Sigmoid colon (tissue), 7 donors: ENCODE results near the gene GAMT. TPM values are rescaled to one million over a fixed set of nuclear protein-coding genes. Genes with fewer than 3 reads are reported as not detected.
A peak's percentile ranks its signal among the peaks of the same experiment; 100 is the strongest.

ENCODE experiments used
- DNase-seq: peaks from one replicate; pipeline ENCODE4 v3.0.0-alpha.2; 2019
- H3K27ac ChIP-seq, 4 donors: fragments of 200-600 bp; sonication (generic); one replicate each; pipeline ENCODE4 v1.5.1; 2016 to 2019; ENCODE audit warnings: mild to moderate bottlenecking in 1 of 4
- H3K27me3 ChIP-seq, 3 donors: fragments of 200-600 bp; sonication (generic); one replicate each; pipeline ENCODE4 v1.5.1; 2019; ENCODE audit warnings: mild to moderate bottlenecking in 1 of 3
- H3K36me3 ChIP-seq, 4 donors: fragments of 200-600 bp; sonication (generic); one replicate each; pipeline ENCODE4 v1.5.1; 2016 to 2019
- H3K4me1 ChIP-seq, 4 donors: fragments of 200-600 bp; sonication (generic); one replicate each; pipeline ENCODE4 v1.5.1; 2017 to 2019
- H3K4me3 ChIP-seq, 4 donors: fragments of 200-600 bp; sonication (generic); one replicate each; pipeline ENCODE4 v1.5.1; 2017 to 2019; ENCODE audit warnings: mild to moderate bottlenecking in 2 of 4, moderate library complexity in 1 of 4
- H3K9me3 ChIP-seq, 4 donors: fragments of 200-600 bp in 3 of 4; sonication (generic) in 3 of 4; one replicate each; pipeline versions ENCODE4 v1.5.1 to v1.6.1; 2013 to 2019
- CTCF ChIP-seq, 4 experiments: fragments of 450-650 bp in 3 of 4; fragments of 200-600 bp in 1 of 4; IDR thresholded peaks; one replicate each; pipeline ENCODE4 v1.5.1; 2016 to 2019; ENCODE audit warnings: antibody characterized with exemption in 4 of 4, mild to moderate bottlenecking in 3 of 4, moderate library complexity in 2 of 4
- EP300 ChIP-seq, 4 donors: sonication (generic); formaldehyde crosslinking; IDR thresholded peaks; one replicate each; pipeline ENCODE4 v1.6.1; 2017; ENCODE audit warnings: antibody characterized with exemption in 4 of 4
- POLR2A ChIP-seq, 2 donors: fragments of 450-650 bp; IDR thresholded peaks; one replicate each; pipeline ENCODE4 v1.6.1; 2016; ENCODE audit warnings: antibody characterized with exemption in 2 of 2, mild to moderate bottlenecking in 2 of 2, moderate library complexity in 2 of 2
- POLR2AphosphoS5 ChIP-seq, 4 donors: sonication (generic); formaldehyde crosslinking; IDR thresholded peaks; one replicate each; pipeline ENCODE4 v1.6.1; 2017; ENCODE audit warnings: antibody characterized with exemption in 4 of 4
- WGBS, 2 donors: extraction: QIAGEN DNeasy Blood & Tissue Kit; methylation state at CpG; one replicate each; pipeline ENCODE4 v1.1.7; 2013; 5-methylcytosine and 5-hydroxymethylcytosine counted together
- intact Hi-C: fragments of 100-400 bp; cut with DNase I; formaldehyde crosslinking; loops from one replicate; pipeline ENCODE4 v1.15.1; 2023
- polyA plus RNA-seq, 3 donors: library from polyadenylated mRNA; stranded (reverse); fragments of 200-250 nt; gene quantifications; one replicate each; pipeline ENCODE4 v1.2.3, GENCODE V29; 2013
- total RNA-seq, 4 donors: library from RNA; depleted of rRNA; stranded (reverse); fragments of >200 nt; gene quantifications; one replicate each; pipeline ENCODE4 v1.1.0, GENCODE V29; 2016
- donor health status: healthy with polysubstance abuse.
- donor health status: Bipolar disorder and iron deficiency.
- donor health status: healthy.

The GAMT gene
- total and polyA plus RNA-seq, 7 donors = 1.8 to 16.6 (median 7.8) TPM

- Histone ChIP-seq H3K27ac (peak overlapping the region; percentile 49 to 77 (median 69)), H3K27me3 (no peaks in the 10 kb centered on the region), H3K4me1 (peaks cover 0 to 12% (median 10%) of the 10 kb centered on the region in 4 donors), H3K36me3 (peaks cover 15 to 68% (median 38%) of the 10 kb centered on the region in 4 donors), H3K9me3 (no peaks in the 10 kb centered on the region), H3K4me3 (no peak overlapping the region)
- no peak for DNase-seq
- TF ChIP-seq POLR2A (IDR thresholded peaks at IDR 0.05) (no peak), EP300 (IDR thresholded peaks at IDR 0.05) (no peak), POLR2AphosphoS5 (IDR thresholded peaks at IDR 0.05) (no peak)
- WGBS, 2 donors = 81 to 84% methylated on average over 12 of the region's 12 CpGs
- intact Hi-C loops = no loop called here
These were observed 27.1 kb downstream of the GAMT start for GRCh38 chr19:1374250-1374577.

GRCh38 chr19:1373534-1374249 is 27.6 kb downstream of the GAMT start:
- TF ChIP-seq CTCF (IDR thresholded peaks at IDR 0.05) (no peak), POLR2AphosphoS5 (IDR thresholded peaks at IDR 0.05) (no peak)
- 76 to 81% methylated on average over 22 of the region's 22 CpGs for WGBS, 2 donors
- H3K36me3 ChIP-seq = peaks cover 18 to 73% (median 40%) of the 10 kb centered on the region in 4 donors

GRCh38 chr19:1373042-1373533 is 28.3 kb downstream of the GAMT start:
- 90% methylated on average over 20 of the region's 20 CpGs for WGBS, 2 donors
- no peak for TF ChIP-seq EP300 (IDR thresholded peaks at IDR 0.05)
- no peak for TF ChIP-seq CTCF (IDR thresholded peaks at IDR 0.05)
- TF ChIP-seq POLR2A (IDR thresholded peaks at IDR 0.05) = no peak
- TF ChIP-seq POLR2AphosphoS5 (IDR thresholded peaks at IDR 0.05) = no peak
- Histone ChIP-seq H3K36me3 (peaks cover 18 to 77% (median 42%) of the 10 kb centered on the region in 4 donors), H3K27me3 (no peaks in the 10 kb centered on the region), H3K4me1 (peaks cover 0 to 12% (median 10%) of the 10 kb centered on the region in 4 donors), H3K9me3 (no peaks in the 10 kb centered on the region), H3K27ac (peak overlapping the region; percentile 49 to 77 (median 69)), H3K4me3 (no peak overlapping the region)
- no peak for DNase-seq
- intact Hi-C loops = no loop called here

More at GRCh38 chr19:1373534-1374249, 27.6 kb downstream of the GAMT start:
- H3K9me3 ChIP-seq = no peaks in the 10 kb centered on the region
- H3K4me3 ChIP-seq = no peak overlapping the region
- intact Hi-C loops = no loop called here
- H3K27me3 ChIP-seq = no peaks in the 10 kb centered on the region
- peaks cover 0 to 12% (median 10%) of the 10 kb centered on the region in 4 donors for H3K4me1 ChIP-seq
- DNase-seq = no peak
- H3K27ac ChIP-seq = peak overlapping the region; percentile 49 to 77 (median 69)

- H3K36me3 ChIP-seq = peaks cover 34 to 82% (median 50%) of the 10 kb centered on the region in 4 donors
These were observed 30.6 kb downstream of the GAMT start for GRCh38 chr19:1370579-1371361.

More at GRCh38 chr19:1370579-1371361, 30.6 kb downstream of the GAMT start:
- Histone ChIP-seq H3K4me1 (peaks cover 0 to 12% (median 10%) of the 10 kb centered on the region in 4 donors), H3K9me3 (no peaks in the 10 kb centered on the region), H3K27me3 (no peaks in the 10 kb centered on the region), H3K4me3 (no peak overlapping the region), H3K27ac (no peak overlapping the region)
- WGBS, 2 donors = 93 to 95% methylated on average over 52 of the region's 52 CpGs
- no peak for DNase-seq
- intact Hi-C loops = no loop called here
- TF ChIP-seq POLR2A (IDR thresholded peaks at IDR 0.05) (no peak), EP300 (IDR thresholded peaks at IDR 0.05) (no peak), POLR2AphosphoS5 (IDR thresholded peaks at IDR 0.05) (no peak), CTCF (IDR thresholded peaks at IDR 0.05) (no peak)
